AG20443 (cell line): ENCODE measurements around the gene DEGS2.
A peak's percentile ranks its signal among the peaks of the same experiment; 100 is the strongest.

Experiments
- DNase-seq: peaks from one replicate; pipeline ENCODE4 v3.0.0; 2012; ENCODE audit warnings: low spot score, mixed read lengths

The DEGS2 gene

DNA sequence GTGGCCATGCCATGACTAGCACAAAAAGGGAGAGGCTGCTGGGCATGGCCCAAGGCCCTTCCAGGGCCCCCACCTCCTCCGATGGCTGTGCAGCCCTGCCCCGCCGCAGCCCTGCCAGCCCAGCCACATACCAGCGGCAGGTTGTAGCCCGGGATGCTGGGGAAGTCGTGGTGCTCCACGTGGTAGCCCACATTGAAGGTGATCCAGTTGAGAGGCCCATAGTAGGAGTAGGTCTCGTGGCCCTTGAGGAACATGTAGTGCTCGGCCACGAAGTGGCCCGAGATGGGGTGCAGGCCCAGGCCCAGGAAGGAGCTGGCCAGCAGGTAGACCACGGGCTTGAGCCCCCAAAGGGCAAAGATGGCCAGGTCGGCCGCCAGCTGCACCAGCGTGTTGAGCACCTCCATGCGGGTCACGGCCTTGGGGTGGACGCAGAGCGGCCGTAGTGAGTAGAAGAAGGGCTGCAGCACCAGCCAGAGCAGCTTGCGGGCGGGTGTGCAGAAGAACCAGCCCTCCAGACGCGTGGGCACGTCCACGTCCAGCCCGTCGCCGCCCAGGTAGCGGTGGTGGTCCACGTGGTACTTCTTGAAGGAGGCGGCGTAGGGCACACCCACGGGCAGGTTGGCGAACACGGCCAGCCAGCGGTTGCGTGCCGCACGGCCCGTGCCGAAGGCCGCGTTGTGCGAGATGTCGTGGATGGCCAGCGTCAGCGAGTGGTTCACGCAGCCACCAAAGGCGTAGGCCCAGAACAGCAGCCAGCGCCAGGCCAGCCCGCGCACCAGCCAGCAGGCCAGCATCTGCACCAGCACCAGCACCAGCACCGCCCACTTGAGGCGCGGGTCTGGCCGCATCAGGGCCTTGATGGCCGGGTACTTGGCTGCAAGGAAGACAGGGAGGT, 10.4 kb downstream of the DEGS2 start:
- no peak for DNase-seq

DNA sequence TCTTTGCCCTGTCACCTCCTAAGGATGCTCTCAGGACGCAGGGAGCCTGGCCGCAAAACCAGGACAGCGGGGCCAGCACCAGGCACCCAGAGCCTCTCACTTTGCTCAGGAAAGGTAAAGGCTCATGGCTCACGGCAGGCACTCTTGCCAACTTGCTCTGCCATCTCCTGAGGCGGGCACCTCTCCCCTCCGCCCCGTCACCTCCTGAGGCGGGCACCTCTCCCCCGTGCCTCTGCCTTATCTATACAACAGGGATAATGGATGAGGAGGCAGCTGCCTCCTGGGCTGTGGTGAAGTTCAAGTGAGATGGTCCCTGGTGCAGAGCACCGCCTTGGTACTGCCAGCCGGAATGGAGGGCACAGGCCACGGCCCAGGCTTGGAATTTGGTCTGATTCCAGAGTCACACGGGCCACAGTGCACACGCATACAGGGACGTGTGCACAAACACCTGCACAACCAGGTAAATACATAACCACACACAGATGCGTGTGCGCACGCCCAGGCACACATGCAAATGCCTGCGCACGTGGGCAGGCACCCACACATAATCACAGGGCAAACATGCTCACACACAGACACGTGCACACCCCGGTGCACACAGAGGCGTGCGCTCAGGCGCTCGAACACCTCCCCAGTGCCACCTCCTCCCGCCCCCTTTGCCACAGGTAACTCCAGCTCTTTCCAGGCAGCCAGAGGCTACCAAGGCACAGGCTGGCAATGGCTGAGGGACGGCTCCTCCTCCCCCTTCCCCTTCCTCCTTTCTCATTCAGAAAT, 11.6 kb downstream of the DEGS2 start:
- DNase-seq = no peak

DNA sequence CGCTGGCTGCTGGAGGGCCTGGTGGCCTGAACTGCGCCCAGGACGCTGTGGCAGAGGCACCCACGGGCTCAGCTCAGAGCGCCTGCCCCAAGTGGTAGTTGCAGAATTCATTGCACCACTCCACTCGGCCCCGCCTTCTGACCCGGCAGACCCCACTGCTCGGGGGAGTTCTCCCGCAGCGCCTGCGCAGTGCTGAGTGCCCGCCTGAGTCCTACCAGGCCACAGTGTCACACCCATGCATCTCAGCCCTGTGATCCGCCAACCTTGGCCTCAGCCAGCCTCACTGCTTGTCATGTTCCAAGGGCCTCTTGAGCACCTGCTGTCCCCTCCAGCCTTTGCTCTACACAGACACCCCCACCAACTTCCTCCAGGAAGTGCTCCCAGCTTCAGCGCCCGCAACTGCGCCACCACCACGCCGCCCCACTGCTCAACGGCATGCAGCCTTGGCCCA, 12.2 kb downstream of the DEGS2 start:
- no peak for DNase-seq

DNA sequence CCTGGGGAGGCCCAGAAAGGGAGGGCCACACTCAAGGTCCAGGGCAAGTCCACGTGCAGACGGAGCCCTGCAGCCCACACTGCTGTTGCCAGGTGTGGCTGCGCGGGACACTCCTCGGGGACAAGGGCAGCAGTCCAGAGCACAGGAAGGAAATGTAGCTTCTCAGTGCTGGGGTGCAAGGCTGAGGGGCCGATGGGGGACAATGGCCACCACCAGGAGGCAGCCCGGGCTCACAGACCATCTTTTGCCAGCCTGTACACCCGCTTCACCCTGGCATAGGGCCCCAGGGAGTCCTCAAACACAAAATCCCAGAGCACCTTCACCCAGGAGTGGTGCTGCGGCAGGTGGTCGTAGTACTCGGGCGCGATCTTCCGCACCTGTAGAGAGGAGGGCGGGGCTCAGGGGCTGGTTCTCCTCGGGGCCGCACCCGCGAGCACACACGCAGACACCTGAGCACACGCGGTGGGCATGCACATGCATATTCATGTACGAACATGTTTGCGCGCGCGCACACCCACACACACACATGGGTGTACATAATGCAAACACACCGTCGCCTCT, 12.8 kb downstream of the DEGS2 start:
- DNase-seq = no peak

DNA sequence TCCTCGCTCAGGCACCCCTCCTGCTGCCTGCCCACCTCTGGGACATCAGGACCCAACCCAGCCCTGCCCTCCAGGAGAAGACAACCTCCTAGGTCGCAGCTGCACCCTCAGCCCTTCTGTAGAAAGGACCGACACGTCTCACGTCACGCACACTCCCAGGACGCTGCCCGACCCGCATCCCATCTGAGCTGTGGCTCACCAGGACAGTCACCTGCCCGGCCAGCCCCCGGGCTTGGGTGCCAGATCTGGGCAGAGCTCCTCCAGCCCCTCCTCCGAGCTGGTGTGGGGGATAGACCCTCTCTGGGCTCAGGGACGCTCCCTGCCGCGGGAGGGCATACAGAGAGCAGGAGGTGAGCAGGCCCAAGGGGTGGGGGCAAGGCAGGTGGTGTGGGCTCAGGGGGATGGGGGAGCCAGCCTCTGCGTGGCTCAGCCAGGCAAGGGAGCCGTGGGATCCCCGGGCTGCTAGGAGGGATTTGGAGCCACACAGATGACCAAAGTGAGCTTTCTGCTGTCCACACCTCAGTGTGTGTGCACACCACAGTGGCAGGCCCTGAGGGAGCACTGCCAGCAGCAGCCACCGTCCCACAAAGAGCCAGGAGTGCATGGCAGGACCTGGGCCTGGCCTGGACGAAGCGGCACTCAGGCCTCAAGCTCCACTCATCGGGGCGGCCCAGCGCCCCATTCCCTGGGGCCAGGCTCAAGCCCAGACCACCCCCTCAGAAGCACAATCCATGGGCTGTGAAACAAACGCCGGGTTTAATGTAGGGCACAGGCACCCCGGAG, 13.6 kb downstream of the DEGS2 start:
- no peak for DNase-seq

DNA sequence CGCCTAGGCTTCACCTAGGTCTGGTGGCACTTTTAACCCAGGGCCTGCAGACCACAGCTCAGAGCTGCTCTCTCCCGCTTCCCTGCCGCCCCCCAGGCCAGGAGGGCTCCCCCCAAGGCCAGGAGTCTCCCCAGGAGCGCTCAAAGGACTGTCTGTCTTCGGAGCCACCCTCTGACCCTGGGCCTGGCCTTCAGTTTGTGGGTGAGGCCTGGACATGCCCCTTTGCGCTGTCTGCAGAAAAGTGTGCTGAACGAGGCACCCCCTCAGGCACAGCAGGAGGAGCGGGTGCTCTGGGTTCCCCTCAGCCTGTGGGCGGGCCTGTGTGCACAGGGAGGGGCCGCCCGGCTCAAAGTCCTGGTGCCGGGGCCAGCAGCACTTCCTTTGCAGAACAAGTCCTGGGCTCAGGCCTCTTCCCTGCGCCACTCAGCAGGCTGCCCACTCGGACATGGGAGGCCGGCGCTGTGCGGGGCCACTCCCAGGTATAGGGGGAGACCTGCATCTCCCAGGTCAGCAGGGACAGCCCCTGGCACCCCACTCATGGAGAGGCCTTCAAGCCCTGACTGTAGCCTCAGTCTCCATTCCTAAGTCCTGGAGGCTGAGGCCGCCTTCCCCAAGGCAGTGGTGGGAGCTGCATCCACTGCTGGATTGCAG, 14.3 kb downstream of the DEGS2 start:
- DNase-seq = no peak

DNA sequence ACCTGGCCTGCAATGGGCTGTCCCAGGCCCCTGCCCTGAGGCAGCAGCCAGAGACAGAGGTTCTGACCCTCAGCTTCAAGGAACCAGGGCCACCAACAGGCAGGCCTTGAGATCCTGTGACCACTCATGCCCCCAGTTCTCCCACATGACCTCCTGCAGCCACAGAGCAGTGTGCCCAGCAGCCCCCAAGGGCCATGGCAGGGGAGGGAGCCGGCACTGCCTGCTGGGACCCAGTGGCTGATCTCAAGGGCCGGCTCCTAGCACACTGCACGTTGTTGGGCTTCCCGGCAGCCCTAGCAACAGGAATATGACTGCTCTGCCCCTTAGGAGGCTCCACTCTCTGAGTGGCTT, 14.8 kb downstream of the DEGS2 start:
- no peak for DNase-seq

DNA sequence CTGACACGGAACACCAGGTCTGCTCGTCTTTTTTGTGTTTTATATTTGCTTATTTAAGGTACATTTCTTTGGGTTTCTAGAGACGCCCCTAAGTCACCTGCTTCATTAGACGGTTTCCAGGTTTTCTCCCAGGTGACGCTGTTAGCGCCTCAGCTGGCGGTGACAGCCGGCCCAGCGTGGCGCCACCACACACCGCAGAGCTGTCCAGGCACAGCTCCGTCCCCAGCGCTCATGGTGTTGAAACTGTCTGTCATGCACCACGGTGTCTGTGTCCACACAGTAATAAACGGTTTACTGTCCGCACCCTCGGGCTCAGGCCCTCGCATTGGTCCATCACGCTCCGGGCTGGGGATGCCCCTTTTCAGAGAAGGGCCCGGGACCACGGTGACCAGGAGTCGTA, 15.5 kb downstream of the DEGS2 start:
- DNase-seq = no peak

DNA sequence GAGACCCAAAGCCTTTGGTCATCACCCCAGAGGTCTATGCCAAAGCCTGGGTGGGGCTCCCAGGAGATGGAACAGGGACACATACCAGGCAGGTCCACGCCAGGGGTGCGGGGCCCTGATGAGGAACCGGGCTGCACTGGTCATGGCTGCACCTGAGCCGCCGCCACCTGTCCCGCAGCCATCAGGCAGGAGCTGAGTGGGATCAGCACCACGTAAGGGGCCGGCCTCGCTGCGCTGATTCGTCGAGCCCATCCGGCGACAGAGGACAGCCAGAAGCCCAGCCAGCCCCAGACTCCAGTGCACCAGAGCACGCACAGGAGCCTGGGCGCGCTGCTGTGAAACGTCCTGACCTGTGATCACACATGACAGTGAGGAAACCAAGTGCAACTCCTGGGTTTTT, 15.9 kb downstream of the DEGS2 start:
- DNase-seq = no peak

DNA sequence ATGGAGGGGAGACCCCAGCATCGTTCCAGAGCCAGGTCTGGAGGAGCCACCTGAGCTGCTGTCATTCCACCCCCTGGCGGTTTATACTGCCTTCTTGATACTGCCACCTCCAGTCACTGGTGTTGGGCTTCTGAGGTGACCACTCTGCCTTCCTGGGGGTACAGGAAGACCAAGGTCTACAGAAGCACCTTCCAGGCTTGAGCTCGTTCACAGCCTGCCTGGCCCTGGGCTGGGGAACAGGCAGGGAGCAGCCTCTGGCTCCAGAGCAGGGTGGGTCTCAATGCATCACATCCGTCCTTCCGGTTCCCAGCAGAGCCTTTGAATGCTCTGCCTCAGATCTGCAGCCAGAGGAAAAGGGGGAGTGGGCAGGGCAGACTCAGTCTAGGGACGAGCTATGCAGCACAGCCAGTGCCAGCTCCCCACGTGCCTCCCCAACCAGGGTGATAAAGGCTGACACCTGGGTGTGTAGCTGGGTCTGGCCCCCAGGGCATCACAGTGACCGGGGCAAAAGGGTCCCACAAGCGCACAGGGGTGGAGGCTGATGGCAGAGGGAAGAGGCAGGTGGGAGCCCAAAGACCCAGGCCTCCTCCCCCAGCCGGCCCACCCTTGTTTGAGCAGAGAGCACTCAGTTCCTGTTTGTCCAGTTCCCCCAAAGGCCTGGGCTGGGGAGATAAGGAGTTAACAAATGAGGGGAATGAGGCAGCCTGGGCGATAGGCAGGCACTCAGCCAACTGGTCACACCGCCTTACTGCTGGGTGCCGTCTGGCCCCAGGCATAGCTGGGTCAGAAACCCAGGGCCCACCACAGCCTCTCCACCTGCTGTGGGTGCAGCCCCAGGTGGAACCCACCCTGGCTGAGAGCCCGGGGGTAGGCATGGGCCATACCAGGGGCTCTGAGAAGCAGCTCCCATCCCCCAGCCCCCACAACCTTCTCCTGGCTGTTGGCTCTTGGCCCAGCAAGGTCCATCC, 17.1 kb downstream of the DEGS2 start:
- DNase-seq = no peak

DNA sequence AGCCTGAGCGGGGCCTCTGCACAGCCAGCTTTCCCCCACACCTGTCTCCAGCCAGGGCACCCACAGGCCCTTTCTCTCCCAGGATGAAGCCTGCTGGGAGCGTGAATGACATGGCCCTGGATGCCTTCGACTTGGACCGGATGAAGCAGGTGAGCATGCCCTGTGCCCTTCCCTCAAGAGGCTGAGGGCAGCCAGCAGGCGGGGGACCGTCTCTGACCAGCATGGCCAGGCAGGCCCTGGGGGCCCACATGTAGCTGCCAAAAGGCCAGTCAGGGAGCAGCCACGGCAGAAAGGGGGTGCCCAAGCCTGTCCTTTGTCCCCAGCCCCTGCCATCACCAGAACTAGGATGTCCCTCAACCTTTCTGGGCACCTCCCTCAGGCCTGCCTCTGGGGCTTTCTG, 18.3 kb downstream of the DEGS2 start:
- no peak for DNase-seq

DNA sequence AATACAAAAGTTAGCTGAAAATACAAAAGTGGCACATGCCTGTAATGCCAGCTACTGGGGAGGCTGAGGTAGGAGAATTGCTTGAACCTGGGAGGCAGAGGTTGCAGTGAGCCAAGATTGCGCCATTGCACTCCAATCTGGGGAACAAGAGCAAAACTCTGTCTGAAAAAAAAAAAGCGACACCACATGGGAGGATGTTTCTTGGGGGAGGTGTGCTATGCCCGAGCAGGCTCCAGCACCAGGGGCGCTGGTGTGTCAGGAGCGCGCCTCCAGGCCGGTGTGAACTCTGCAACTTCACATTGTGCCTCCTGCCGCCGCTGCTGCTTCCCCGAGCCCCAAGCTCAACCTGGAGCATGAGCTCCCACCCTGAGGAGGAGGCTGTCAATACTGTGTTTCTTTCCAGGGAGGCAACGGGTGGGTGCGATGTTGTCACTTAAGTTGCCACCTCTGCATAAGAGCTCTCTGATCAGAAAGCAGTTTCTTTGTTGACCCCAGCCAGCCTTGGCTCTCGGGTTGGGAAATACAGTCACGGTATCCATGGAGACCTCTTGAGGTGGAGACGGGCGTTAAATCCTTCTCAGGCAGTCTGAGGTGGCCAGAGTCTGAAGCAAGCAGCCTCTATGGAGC, 18.9 kb downstream of the DEGS2 start:
- no peak for DNase-seq

DNA sequence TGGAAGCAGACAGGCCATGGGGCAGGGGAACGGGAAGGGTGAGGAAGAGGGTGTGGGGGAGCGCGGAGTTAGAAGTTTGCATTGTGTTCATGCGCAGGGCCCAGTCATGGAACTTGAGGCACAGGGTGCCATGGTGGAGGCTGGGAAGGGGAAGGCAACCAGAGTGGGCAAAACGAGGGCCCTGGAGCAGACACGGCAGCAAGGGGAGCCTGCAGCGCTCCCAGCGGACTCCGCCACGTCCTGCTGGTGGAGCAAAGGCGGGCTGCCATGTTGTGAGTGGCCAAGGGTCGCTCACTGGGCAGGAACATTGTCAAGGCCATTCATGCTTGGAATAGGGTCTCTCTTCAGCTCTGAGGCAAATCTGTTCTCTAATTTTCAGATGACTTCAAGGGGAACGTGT, 20.5 kb downstream of the DEGS2 start:
- DNase-seq = no peak

DNA sequence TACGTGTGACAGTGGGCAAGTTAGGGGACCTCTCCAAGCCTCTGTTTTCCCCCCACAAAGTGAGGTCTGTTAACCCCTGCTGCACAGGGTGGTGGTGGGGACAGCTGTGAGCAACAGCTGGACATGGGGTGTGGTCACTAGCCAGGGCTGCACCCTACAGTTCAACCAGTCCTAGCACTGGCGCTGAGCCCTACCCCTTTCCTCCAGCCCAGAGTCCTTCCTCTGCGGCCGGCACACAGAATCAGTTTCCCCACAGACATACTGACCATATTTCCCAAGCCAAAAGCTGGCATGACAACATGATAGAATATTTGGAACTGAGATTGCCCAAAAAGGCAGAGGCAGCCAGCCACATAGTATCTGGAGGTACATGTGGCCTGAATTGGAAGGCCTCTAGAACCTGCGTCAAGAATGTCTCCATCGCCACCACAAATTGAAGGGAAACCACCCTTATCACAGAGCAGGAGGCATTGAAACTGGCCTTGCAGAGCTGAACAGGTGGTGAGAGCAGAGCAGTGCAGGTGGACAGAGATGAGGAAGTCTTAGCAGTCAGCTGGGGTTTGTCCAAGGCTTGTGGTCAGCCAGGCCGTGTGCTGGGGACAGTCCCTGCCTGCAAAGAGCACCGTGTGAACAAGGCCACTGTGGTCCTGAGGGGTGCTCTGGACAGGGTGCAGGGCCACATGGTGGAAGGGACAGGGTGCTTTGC, 21.2 kb downstream of the DEGS2 start:
- DNase-seq = no peak

DNA sequence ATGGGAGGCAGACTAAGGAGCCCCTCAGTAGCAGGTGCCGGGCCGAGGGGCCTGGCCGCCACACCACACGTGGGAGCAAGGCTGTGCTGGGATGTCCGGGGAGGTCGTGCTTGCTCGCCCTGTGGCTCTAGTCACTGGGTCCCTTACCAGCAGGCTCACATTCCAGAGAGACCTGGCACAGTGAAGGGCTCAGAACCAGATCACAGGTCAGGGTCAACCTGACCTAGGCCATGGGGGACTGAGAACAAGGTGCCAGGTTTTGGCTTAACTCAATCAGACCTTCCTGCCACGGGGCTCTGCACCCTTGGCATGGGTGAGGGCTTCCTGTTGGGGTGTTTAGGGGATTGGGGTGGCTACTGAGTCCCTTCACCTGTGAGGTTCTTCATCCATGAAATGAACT, 22.3 kb downstream of the DEGS2 start:
- DNase-seq = no peak

DNA sequence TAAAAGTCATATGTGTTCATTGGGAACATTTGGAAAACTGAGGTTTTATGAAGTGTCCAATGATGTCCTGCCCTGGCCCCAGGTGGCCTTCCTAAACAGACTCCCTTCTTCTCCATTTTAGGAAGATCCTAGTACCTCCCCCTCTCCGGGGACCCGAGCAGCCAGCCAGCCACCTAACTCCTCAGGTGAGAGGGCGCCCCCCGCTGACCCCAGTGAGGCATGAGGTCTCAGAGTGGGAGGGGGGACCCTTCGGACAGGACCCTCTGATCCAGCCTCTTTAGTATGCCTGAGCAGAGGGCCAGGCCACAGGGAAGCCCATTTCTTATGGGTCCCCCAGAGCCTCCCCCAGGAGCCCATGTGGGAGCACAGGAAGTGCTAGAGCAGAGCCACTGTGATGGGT, 23.7 kb downstream of the DEGS2 start:
- DNase-seq = no peak

DNA sequence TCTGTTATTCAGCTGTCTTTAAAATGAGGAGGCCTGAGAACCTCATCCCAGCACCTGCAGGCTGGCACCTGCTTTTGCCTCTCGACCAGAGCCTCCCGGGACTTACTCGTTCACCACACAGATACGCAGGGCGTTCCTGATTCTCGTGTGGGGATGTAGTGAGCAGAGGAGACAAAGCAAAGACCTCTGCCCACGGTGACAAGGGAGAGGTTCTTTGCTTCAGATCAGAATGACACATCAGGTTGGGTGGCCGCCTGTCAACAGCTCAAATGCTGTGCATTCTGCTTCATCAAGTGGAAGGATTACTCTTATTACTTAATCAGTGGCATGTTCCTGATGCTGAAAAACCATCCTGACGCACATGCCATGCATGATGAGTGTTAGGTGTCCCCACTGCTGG, 24.4 kb downstream of the DEGS2 start:
- no peak for DNase-seq

DNA sequence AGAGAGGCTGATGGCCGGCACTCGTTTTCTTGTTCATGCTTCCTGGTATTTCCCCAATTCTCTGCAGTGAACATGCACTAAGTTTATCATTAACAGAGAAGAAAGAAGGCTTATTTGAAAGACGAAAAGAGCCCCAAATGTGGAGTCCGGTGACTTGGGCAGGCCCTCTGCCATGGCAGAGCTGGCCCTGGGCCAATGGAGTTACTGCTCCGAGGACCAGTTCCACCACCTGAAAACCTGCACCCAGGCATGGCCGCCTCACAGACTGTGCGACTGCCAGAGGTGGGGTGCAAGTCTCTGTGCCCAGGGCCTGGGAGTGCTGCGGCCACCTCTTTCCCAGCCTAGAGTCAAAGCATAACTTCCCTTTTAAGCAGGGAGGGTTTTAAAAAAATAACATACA, 24.9 kb downstream of the DEGS2 start:
- DNase-seq = no peak

DNA sequence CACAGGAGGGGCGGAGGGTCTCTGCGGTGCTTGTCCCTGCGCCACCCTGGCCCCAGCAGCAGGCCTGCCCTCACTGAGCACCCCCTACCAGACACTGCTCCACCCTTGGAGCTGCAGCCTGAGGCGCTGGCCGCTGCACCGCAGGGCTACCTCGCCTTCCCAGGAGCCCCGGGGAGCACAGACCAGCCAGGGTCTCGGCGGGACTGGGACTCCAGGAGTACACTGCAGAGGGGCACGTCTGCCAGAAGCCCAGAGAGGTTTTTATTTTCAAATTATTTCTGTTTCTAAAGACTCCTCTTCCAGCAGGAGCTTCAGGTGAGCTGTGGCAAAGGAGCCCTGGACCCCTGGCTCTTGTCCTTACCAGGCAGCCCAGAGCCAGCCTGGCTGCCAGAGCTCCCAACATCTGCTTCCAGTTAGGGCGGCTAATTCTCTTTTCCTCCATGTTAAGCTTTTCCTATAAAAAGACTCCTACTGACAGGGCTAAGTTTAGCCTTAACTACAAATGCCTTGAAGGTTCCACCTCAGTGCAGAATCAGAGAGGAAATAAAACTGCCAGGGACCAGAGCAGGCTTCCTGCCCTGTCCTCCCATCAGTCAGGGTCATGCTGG, 26.4 kb downstream of the DEGS2 start:
- DNase-seq = peak; percentile 54
